Ovary (tissue), 9 donors: Measurements from ENCODE around the gene SUSD6. TPM values are rescaled to one million over a fixed set of nuclear protein-coding genes. Genes with fewer than 3 reads are reported as not detected.

Source experiments
- DNase-seq, 5 donors: peaks; one replicate each; pipeline ENCODE4 v3.0.0-alpha.2; 2019 to 2020
- H3K27ac ChIP-seq, 2 donors: fragments of 200-600 bp; one replicate each; pipeline versions ENCODE4 v1.5.1 to v1.8.0; 2019 to 2022
- H3K27me3 ChIP-seq: fragments of 200-600 bp; one replicate; pipeline ENCODE4 v1.8.0; 2022
- H3K36me3 ChIP-seq: fragments of 200-600 bp; sonication (generic); one replicate; pipeline ENCODE4 v1.5.1; 2019
- H3K4me1 ChIP-seq: one replicate; pipeline ENCODE4 v1.8.1; 2013; ENCODE audit warnings: mild to moderate bottlenecking, moderate library complexity; ENCODE audit not compliant: insufficient read depth
- H3K4me3 ChIP-seq: fragments of 200-600 bp; sonication (generic); one replicate; pipeline ENCODE4 v1.5.1; 2017
- H3K9me3 ChIP-seq, 2 donors: fragments of 200-600 bp in 1 of 2; sonication (generic) in 1 of 2; one replicate each; pipeline versions ENCODE4 v1.5.1 to v1.8.1; 2013 to 2019; ENCODE audit warnings: mild to moderate bottlenecking in 1 of 2, moderate library complexity in 1 of 2
- CTCF ChIP-seq, 3 donors: fragments of 450-650 bp in 2 of 3; fragments of 200-600 bp in 1 of 3; IDR thresholded peaks; one replicate each; pipeline versions ENCODE4 v1.5.1 to v1.8.0; 2016 to 2022; ENCODE audit warnings: antibody characterized with exemption in 3 of 3, mild to moderate bottlenecking in 1 of 3
- EP300 ChIP-seq: sonication (generic); formaldehyde crosslinking; IDR thresholded peaks from one replicate; pipeline ENCODE4 v1.6.1; 2017; ENCODE audit warnings: antibody characterized with exemption
- POLR2A ChIP-seq: fragments of 450-650 bp; IDR thresholded peaks from one replicate; pipeline ENCODE4 v1.6.1; 2017; ENCODE audit warnings: antibody characterized with exemption, mild to moderate bottlenecking, moderate library complexity
- WGBS, 3 donors: extraction: QIAGEN DNeasy Blood & Tissue Kit in 1 of 3; methylation state at CpG; one replicate each; pipeline versions ENCODE4 v1.1.5 to v1.1.7; 2013 to 2017; 5-methylcytosine and 5-hydroxymethylcytosine counted together
- intact Hi-C, 4 donors: fragments of 100-400 bp; cut with DNase I; formaldehyde crosslinking; loops; one replicate each; pipeline versions ENCODE4 v1.11.0 to v1.15.1; 2022 to 2023
- polyA plus RNA-seq, 2 donors: library from polyadenylated mRNA; stranded (reverse); fragments of 200-250 nt in 1 of 2; fragments of 350-450 nt in 1 of 2; fragmentation: Illumina TruSeq in 1 of 2; extraction: RNeasy Lipid Tissue Mini Kit (QIAGEN cat#74804) in 1 of 2; gene quantifications; one replicate each; pipeline ENCODE4 v1.2.3, GENCODE V29; 2013 to 2014
- total RNA-seq, 7 donors: library from RNA; depleted of rRNA in 2 of 7; stranded (reverse); fragments of >200 nt in 2 of 7; fragmentation: NEBNext Ultra II Directional in 3 of 7; extraction: Animal tissue kit (Norgen Biotek cat#: 25700) in 3 of 7; gene quantifications; one replicate each; pipeline versions ENCODE4 v1.1.0 to v1.2.4, GENCODE V29; 2016 to 2023
- donor health status: DM: no; HTN: no; CAD: no; lungs with moderate emphysema.
- donor health status: DM: no; HTN: no; CAD: no.
- donor health status: Bipolar disorder and iron deficiency.
- donor health status: DM: yes; HTN: yes; CAD: no.
- donor health status: DM: no; HTN: no; CAD: no.
- donor health status: DM: yes; HTN: yes; CAD: no.

The SUSD6 gene
- total and polyA plus RNA-seq, 9 donors, result 12.6 to 35.3 (median 27.7) TPM

GRCh38 chr14:69612014-69612782 is 802 bp downstream of the SUSD6 start:
- Histone ChIP-seq H3K9me3 (no peaks in the 10 kb centered on the region), H3K36me3 (no peaks in the 10 kb centered on the region), H3K4me1 (peaks cover 14% of the 10 kb centered on the region), H3K27ac (peak overlapping the region; percentile 87 to 93), H3K4me3 (peak overlapping the region; percentile 62), H3K27me3 (no peaks in the 10 kb centered on the region)
- intact Hi-C loops, result loop anchor here in 2 of 4 donors (5.0 to 10.0 kb wide), 2 partner anchors 103 to 115 kb away; no protein-coding TSS in a partner anchor
- TF ChIP-seq EP300 (no peak), POLR2A (no peak), CTCF (IDR thresholded peaks at IDR 0.05) (no peak)
- WGBS, 3 donors, result 0 to 1% (median 1%) methylated on average over 37 to 47 of the region's 47 CpGs
- DNase-seq, result peak in 4 of 5 donors; percentile 21 to 55 (median 38)

DNA sequence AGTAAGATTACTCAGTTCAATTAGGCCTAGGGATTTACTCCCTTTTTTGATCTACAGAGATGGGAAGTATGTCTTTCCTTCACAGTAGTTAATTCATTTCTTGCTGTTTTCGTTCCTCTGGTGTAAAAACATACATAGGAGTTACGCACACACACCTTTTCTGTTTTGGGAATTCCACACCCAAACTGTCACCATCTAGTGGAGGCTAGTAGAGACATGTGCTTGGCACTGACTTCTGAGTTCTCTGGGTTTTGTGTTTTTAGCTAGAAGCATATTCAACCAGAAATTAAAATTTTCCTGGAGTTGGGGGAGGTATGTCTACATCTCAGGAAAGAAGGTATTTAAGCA is 1.4 kb downstream of the SUSD6 start:
- H3K27me3 ChIP-seq, result no peaks in the 10 kb centered on the region
- TF ChIP-seq EP300, result no peak
- peak in 1 of 3 donors; percentile 34 for TF ChIP-seq CTCF (IDR thresholded peaks at IDR 0.05)
- 10 to 20% (median 15%) methylated on average over 2 of the region's 2 CpGs for WGBS, 3 donors
- H3K4me1 ChIP-seq, result peaks cover 18% of the 10 kb centered on the region
- intact Hi-C loops, result loop anchor here in 2 of 4 donors (5.0 to 10.0 kb wide), 2 partner anchors 102 to 115 kb away; no protein-coding TSS in a partner anchor
- peak overlapping the region; percentile 33 to 93 for H3K27ac ChIP-seq
- DNase-seq, result no peak
- peak overlapping the region; percentile 62 for H3K4me3 ChIP-seq
- no peaks in the 10 kb centered on the region for H3K9me3 ChIP-seq
- no peaks in the 10 kb centered on the region for H3K36me3 ChIP-seq

DNA sequence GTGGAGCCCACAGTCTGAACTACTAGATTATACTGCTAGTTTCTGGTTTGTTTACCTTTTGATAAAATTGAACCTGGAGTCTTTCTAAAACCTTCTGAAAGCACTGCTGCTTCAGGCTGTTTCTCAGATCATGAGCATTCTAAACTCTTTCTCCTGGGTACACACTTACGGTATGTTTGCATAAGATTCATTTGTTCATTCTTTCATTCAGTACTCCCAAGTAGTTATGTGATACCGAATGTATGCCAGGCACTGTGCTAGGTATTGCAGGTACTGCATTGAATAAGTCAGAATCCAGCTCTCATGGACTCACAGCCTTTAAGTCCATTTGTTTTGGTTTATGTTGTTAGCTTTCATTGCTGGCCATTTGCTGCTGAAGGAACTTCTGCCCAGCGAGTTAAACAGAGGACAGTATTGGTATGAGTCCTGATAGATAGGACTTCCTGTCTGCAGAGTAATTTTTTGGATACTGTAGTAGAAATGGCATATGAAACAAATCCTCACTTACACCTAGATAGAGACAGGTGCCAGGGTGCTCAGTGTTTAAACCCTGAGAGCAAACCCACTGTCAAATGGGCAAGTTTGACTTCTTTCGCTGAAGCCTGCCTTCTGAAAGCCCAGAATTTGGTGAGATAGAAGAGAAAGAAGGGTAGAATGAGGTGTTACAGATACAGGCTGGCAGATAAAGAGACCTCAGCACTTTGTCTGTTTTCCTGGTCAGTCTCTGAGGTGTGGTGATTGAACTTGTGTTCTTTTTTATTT is 2.1 kb downstream of the SUSD6 start:
- Histone ChIP-seq H3K4me1 (peaks cover 21% of the 10 kb centered on the region), H3K27me3 (no peaks in the 10 kb centered on the region), H3K4me3 (peak overlapping the region; percentile 13), H3K27ac (peak overlapping the region in 1 of 2 donors; percentile 93), H3K36me3 (no peaks in the 10 kb centered on the region), H3K9me3 (no peaks in the 10 kb centered on the region)
- whole genome bisulfite sequencing, 3 donors, result 63 to 72% (median 67%) methylated on average over 4 of the region's 4 CpGs
- intact Hi-C loops, result loop anchor here in 2 of 4 donors (5.0 to 10.0 kb wide), 2 partner anchors 101 to 114 kb away; no protein-coding TSS in a partner anchor
- DNase-seq, result no peak
- TF ChIP-seq CTCF (IDR thresholded peaks at IDR 0.05) (no peak), POLR2A (no peak), EP300 (no peak)

- 21 to 31% (median 27%) methylated on average over 2 of the region's 2 CpGs for WGBS, 3 donors
- no peak for DNase-seq
- Histone ChIP-seq H3K9me3 (no peaks in the 10 kb centered on the region), H3K4me1 (peaks cover 25% of the 10 kb centered on the region), H3K27me3 (no peaks in the 10 kb centered on the region), H3K36me3 (no peaks in the 10 kb centered on the region), H3K4me3 (no peak overlapping the region), H3K27ac (peak overlapping the region in 1 of 2 donors; percentile 52)
- TF ChIP-seq POLR2A (no peak), EP300 (no peak), CTCF (IDR thresholded peaks at IDR 0.05) (no peak)
- intact Hi-C loops, result loop anchor here in 2 of 4 donors (5.0 to 10.0 kb wide), 2 partner anchors 100 to 113 kb away; no protein-coding TSS in a partner anchor
Observed at GRCh38 chr14:69614592-69614991, 3.2 kb downstream of the SUSD6 start.
